Retinal pigment epithelial cell (primary cell): ENCODE measurements around the gene MYLK4.

Experiments
- DNase-seq: peaks from one replicate; pipeline ENCODE4 v3.0.0-alpha.2; 2010; ENCODE audit warnings: low read depth
- H3K4me3 ChIP-seq: 2 replicates; pipeline ENCODE4 v1.5.1; 2011; ENCODE audit warnings: mild to moderate bottlenecking, low read length, control low read depth, moderate library complexity
- TF ChIP-seq, protein P1 (sequence below): conservative IDR thresholded peaks from 2 replicates; pipeline ENCODE4 v1.5.1; 2011; ENCODE audit warnings: low read depth, low read length, control low read depth, inconsistent platforms

MYLK4 gene

DNA sequence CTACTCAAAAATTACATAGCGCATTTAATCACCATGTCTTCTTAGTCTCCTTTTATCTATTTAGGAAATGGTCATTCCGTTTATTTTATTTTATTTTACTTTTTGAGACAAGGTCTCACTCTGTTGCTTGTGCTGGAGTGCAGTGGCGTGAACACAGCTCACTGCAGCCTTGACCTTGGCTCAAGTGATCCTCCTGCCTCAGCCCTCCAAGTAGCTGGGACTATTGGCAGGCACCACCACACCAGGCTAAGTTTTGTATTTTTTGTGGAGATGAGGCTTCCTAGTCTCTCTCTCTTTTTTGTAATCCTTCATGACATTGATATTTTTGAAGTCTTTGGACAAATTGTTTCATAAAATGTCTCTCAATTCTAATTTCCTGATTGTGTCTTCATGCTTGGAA lies 4.7 kb upstream of the MYLK4 start:
- no peak for DNase-seq
- TF ChIP-seq, protein P1, sequence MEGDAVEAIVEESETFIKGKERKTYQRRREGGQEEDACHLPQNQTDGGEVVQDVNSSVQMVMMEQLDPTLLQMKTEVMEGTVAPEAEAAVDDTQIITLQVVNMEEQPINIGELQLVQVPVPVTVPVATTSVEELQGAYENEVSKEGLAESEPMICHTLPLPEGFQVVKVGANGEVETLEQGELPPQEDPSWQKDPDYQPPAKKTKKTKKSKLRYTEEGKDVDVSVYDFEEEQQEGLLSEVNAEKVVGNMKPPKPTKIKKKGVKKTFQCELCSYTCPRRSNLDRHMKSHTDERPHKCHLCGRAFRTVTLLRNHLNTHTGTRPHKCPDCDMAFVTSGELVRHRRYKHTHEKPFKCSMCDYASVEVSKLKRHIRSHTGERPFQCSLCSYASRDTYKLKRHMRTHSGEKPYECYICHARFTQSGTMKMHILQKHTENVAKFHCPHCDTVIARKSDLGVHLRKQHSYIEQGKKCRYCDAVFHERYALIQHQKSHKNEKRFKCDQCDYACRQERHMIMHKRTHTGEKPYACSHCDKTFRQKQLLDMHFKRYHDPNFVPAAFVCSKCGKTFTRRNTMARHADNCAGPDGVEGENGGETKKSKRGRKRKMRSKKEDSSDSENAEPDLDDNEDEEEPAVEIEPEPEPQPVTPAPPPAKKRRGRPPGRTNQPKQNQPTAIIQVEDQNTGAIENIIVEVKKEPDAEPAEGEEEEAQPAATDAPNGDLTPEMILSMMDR, result no peak

DNA sequence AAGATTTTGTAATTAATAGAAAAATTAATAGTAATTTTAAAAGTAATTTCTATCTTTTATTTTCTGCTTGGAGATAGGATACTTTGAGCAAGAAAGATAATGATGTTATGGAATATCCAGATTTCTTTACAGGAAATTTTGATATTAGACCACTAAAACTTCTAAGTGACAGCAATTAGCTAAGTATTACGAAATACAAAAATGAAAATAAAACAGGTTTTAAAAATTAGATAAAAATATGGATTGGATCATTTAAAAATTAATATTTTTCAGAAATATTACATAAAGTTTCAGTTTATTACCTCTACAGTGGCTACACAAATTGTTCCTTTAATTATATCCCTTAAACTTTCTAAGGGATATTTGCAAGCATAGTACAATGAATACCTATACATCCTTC lies 4.2 kb upstream of the MYLK4 start:
- no peak overlapping the region for H3K4me3 ChIP-seq
- TF ChIP-seq, protein P1, result no peak
- DNase-seq, result no peak

More for the DNA sequence above, 4.7 kb upstream of the MYLK4 start:
- H3K4me3 ChIP-seq, result no peak overlapping the region

DNA sequence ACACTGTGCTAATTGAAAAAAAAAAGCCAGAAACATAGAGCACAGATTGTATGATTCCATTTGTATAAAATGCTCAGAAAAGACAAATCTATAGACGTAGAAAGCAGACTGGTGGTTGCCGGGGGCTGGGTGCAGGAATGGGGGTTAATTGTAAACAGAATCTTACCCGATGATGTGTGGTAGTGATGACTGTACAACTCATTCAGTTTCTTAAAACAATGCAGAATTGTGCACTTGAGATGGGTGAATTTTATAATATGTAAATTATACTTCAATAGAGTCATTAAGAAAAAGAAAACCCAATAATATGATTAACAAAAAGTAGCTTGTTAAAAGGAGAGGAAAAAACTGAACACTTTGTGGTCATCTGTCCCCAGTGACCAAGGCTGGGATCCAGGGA lies 3.7 kb upstream of the MYLK4 start:
- no peak overlapping the region for H3K4me3 ChIP-seq
- no peak for DNase-seq
- TF ChIP-seq, protein P1, result no peak

DNA sequence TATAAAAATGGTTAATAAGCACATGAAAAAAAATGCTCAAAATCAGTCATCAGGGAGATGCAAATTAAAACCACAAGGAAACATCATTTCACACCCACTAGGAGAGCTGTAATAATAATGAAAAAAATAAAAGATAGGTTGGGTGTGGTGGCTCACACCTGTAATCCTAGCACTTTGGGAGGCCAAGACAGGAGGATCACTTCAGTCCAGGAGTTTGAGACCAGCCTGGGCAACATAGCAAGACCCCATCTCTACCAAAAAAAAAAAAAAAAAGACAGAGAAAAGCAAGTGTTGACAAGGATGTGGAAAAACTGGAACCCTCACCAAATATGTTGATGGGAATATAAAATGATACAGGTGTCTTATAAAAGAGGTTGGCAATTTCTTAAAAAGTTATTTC lies 3.0 kb upstream of the MYLK4 start:
- no peak overlapping the region for H3K4me3 ChIP-seq
- TF ChIP-seq, protein P1, result no peak
- DNase-seq, result no peak

DNA sequence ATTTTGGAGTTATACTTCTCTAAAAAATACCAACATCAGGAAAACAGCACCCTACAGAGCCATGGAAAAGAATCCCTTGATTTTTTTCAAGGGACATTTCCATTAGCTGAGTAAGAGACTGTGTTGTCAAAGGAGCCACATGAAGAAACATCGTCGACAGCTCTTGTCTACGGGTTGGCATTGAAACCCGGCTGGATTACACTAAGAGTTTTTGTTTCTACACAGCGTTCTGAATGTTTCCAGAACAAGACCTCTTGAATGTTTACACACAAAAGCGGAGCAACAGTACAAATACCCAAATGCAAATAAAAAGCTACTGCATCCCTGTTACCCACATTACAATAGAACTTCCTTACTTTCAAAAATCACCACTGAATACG lies 2.4 kb upstream of the MYLK4 start:
- H3K4me3 ChIP-seq, result no peak overlapping the region
- TF ChIP-seq, protein P1, result no peak
- no peak for DNase-seq

DNA sequence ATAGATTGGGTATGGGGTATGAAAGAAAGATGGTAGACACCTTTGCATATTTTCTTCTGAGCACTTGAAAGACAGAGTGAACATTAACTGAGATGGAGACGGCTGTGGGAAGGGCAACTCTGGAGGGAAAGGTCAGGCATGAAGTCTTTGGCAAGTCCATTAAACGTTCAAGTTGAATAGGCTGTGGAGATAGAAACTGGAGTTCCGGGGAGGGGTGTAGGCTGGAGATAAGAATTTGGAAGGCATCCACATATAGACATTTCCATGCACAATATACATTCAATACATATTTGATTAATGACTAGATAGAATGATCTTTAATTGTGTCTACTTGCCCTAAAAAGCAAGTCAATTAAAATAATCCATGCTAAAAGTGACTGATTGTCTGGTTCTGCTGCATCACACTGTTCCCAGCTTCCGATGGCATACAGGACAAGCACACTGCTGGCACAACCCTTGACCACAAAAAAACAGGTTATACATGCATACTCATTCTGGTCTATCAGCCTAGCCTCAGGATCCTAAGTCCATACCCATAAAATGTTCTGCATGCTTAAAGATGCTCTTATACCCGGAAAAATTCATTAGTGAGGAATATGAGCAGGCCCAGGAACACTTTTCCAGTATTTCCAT lies 1.9 kb upstream of the MYLK4 start:
- TF ChIP-seq, protein P1, result no peak
- DNase-seq, result no peak
- H3K4me3 ChIP-seq, result no peak overlapping the region

GRCh38 chr6:2751871-2752270 lies 1.1 kb upstream of the MYLK4 start:
- TF ChIP-seq, protein P1, result no peak
- H3K4me3 ChIP-seq, result no peak overlapping the region
- DNase-seq, result no peak
